NK-92 treated with Interleukin-12 subunit alpha and Interleukin-12 subunit beta, amount 100 ng/mL, for 24 hours (cell line): ENCODE data around the gene HORMAD2.

Experiments used
- DNase-seq: peaks from one replicate; lab custom pipeline; 2025; lab: John Stamatoyannopoulos, UW

HORMAD2 gene

GRCh38 chr22:30105483-30105882 is 25.2 kb downstream of the HORMAD2 start:
- no peak for DNase-seq

GRCh38 chr22:30113494-30113893 is 33.2 kb downstream of the HORMAD2 start:
- no peak for DNase-seq

GRCh38 chr22:30114361-30114760 is 34.1 kb downstream of the HORMAD2 start:
- DNase-seq: no peak

- peak; percentile 5 for DNase-seq
These were observed 35.4 kb downstream of the HORMAD2 start for GRCh38 chr22:30115705-30116104.

- no peak for DNase-seq
These were observed 36.3 kb downstream of the HORMAD2 start for GRCh38 chr22:30116362-30117117.

- no peak for DNase-seq
These were observed 37.0 kb downstream of the HORMAD2 start for GRCh38 chr22:30117256-30117655.

- DNase-seq: no peak
These were observed 38.0 kb downstream of the HORMAD2 start for GRCh38 chr22:30118291-30118690.

- no peak for DNase-seq
These were observed 41.7 kb downstream of the HORMAD2 start for GRCh38 chr22:30121960-30122359.

- DNase-seq: no peak
These were observed 43.2 kb downstream of the HORMAD2 start for GRCh38 chr22:30123463-30123862.

- no peak for DNase-seq
These were observed 47.5 kb downstream of the HORMAD2 start for GRCh38 chr22:30127749-30128166.

- no peak for DNase-seq
These were observed 48.2 kb downstream of the HORMAD2 start for GRCh38 chr22:30128511-30128910.

GRCh38 chr22:30129636-30130035 is 49.4 kb downstream of the HORMAD2 start:
- no peak for DNase-seq

GRCh38 chr22:30132290-30132996 is 52.2 kb downstream of the HORMAD2 start:
- DNase-seq: no peak

GRCh38 chr22:30140414-30140813 is 60.1 kb downstream of the HORMAD2 start:
- no peak for DNase-seq

GRCh38 chr22:30143265-30143664 is 63.0 kb downstream of the HORMAD2 start:
- DNase-seq: no peak

GRCh38 chr22:30144391-30144790 is 64.1 kb downstream of the HORMAD2 start:
- no peak for DNase-seq

GRCh38 chr22:30150212-30150611 is 69.9 kb downstream of the HORMAD2 start:
- DNase-seq: no peak

- no peak for DNase-seq
These were observed 78.0 kb downstream of the HORMAD2 start for GRCh38 chr22:30158277-30158676.

- DNase-seq: no peak
These were observed 78.7 kb downstream of the HORMAD2 start for GRCh38 chr22:30158744-30159500.

- DNase-seq: no peak
These were observed 79.5 kb downstream of the HORMAD2 start for GRCh38 chr22:30159561-30160353.

- DNase-seq: no peak
These were observed 80.8 kb downstream of the HORMAD2 start for GRCh38 chr22:30161051-30161469.

- no peak for DNase-seq
These were observed 87.0 kb downstream of the HORMAD2 start for GRCh38 chr22:30167296-30167695.
